Sigmoid colon (tissue), 7 donors: ENCODE results near the gene NTN5. TPM values are rescaled to one million over a fixed set of nuclear protein-coding genes. Genes with fewer than 3 reads are reported as not detected.

Source experiments
- DNase-seq: peaks from one replicate; pipeline ENCODE4 v3.0.0-alpha.2; 2019
- H3K27ac ChIP-seq, 4 donors: fragments of 200-600 bp; sonication (generic); one replicate each; pipeline ENCODE4 v1.5.1; 2016 to 2019; ENCODE audit warnings: mild to moderate bottlenecking in 1 of 4
- H3K27me3 ChIP-seq, 3 donors: fragments of 200-600 bp; sonication (generic); one replicate each; pipeline ENCODE4 v1.5.1; 2019; ENCODE audit warnings: mild to moderate bottlenecking in 1 of 3
- H3K36me3 ChIP-seq, 4 donors: fragments of 200-600 bp; sonication (generic); one replicate each; pipeline ENCODE4 v1.5.1; 2016 to 2019
- H3K4me1 ChIP-seq, 4 donors: fragments of 200-600 bp; sonication (generic); one replicate each; pipeline ENCODE4 v1.5.1; 2017 to 2019
- H3K4me3 ChIP-seq, 4 donors: fragments of 200-600 bp; sonication (generic); one replicate each; pipeline ENCODE4 v1.5.1; 2017 to 2019; ENCODE audit warnings: mild to moderate bottlenecking in 2 of 4, moderate library complexity in 1 of 4
- H3K9me3 ChIP-seq, 4 donors: fragments of 200-600 bp in 3 of 4; sonication (generic) in 3 of 4; one replicate each; pipeline versions ENCODE4 v1.5.1 to v1.6.1; 2013 to 2019
- EP300 ChIP-seq, 4 donors: sonication (generic); formaldehyde crosslinking; IDR thresholded peaks; one replicate each; pipeline ENCODE4 v1.6.1; 2017; ENCODE audit warnings: antibody characterized with exemption in 4 of 4
- POLR2A ChIP-seq, 2 donors: fragments of 450-650 bp; IDR thresholded peaks; one replicate each; pipeline ENCODE4 v1.6.1; 2016; ENCODE audit warnings: antibody characterized with exemption in 2 of 2, mild to moderate bottlenecking in 2 of 2, moderate library complexity in 2 of 2
- POLR2AphosphoS5 ChIP-seq, 4 donors: sonication (generic); formaldehyde crosslinking; IDR thresholded peaks; one replicate each; pipeline ENCODE4 v1.6.1; 2017; ENCODE audit warnings: antibody characterized with exemption in 4 of 4
- WGBS, 2 donors: extraction: QIAGEN DNeasy Blood & Tissue Kit; methylation state at CpG; one replicate each; pipeline ENCODE4 v1.1.7; 2013; 5-methylcytosine and 5-hydroxymethylcytosine counted together
- intact Hi-C: fragments of 100-400 bp; cut with DNase I; formaldehyde crosslinking; loops from one replicate; pipeline ENCODE4 v1.15.1; 2023
- polyA plus RNA-seq, 3 donors: library from polyadenylated mRNA; stranded (reverse); fragments of 200-250 nt; gene quantifications; one replicate each; pipeline ENCODE4 v1.2.3, GENCODE V29; 2013
- total RNA-seq, 4 donors: library from RNA; depleted of rRNA; stranded (reverse); fragments of >200 nt; gene quantifications; one replicate each; pipeline ENCODE4 v1.1.0, GENCODE V29; 2016
- TF ChIP-seq, protein P1 (sequence below), 4 experiments: fragments of 450-650 bp in 3 of 4; fragments of 200-600 bp in 1 of 4; IDR thresholded peaks; one replicate each; pipeline ENCODE4 v1.5.1; 2016 to 2019; ENCODE audit warnings: antibody characterized with exemption in 4 of 4, mild to moderate bottlenecking in 3 of 4, moderate library complexity in 2 of 4
- donor health status: healthy with polysubstance abuse.
- donor health status: Bipolar disorder and iron deficiency.
- donor health status: healthy.

NTN5 gene
- total and polyA plus RNA-seq, 7 donors: 0.32 to 1.2 (median 0.49) TPM; not detected in 4

DNA sequence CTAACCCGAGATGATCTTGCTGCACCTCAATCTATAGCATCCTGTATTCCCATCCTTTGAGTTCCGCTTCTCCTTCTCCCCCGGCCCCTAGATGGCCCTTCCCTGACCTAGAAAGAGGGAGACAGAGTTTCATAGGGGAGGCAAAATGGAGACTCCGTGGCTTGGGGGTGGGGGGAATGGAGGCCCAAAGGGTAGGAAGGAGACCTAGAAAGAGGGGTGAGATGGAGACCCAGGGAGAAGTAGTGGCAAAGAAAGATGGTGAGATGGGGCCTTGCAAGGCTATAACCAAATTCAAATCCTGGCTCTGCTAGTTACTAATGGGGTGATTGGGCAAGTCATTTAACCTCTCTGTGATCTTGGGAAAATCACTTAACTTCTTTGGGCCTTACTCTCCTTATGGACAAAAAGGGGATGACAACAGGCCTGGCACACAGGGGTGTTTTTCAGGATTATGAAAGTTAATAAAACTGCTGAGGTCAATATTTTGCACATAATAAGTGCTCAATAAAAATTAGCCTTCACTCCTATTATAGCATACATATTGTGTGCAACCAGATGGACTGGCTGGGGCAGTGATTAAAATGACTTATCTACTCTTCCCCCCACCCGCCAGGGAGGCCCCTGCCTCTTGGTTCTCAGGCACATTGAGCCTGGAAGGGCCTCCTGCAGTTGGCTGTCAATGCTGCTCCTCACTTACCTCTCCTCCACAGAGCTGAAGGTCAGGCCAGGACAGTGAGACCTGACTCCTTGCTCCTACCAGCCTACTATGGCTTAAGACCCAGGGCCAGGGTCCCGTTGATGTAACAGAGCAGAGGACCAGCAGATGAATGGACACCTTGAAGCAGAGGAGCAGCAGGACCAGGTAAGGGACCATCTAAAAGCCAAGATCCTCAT lies 52.9 kb downstream of the NTN5 start:
- Histone ChIP-seq H3K9me3 (no peaks in the 10 kb centered on the region), H3K27me3 (no peaks in the 10 kb centered on the region), H3K4me1 (peaks cover 0 to 65% (median 52%) of the 10 kb centered on the region in 4 donors), H3K4me3 (peak overlapping the region; percentile 56 to 73 (median 64)), H3K27ac (peak overlapping the region; percentile 91 to 95 (median 94)), H3K36me3 (peaks cover 10 to 28% (median 24%) of the 10 kb centered on the region in 4 donors)
- 32% methylated on average over 6 of the region's 6 CpGs for WGBS, 2 donors
- intact Hi-C loops: loop anchor here (10.0 kb wide), 1 partner anchor 1345 kb away; the partner anchor contains the start of gene INAFM1
- TF ChIP-seq EP300 (IDR thresholded peaks at IDR 0.05): no peak
- TF ChIP-seq POLR2AphosphoS5 (IDR thresholded peaks at IDR 0.05): no peak
- peak in 1 of 2 donors; percentile 3 for TF ChIP-seq POLR2A (IDR thresholded peaks at IDR 0.05)
- TF ChIP-seq, protein P1, sequence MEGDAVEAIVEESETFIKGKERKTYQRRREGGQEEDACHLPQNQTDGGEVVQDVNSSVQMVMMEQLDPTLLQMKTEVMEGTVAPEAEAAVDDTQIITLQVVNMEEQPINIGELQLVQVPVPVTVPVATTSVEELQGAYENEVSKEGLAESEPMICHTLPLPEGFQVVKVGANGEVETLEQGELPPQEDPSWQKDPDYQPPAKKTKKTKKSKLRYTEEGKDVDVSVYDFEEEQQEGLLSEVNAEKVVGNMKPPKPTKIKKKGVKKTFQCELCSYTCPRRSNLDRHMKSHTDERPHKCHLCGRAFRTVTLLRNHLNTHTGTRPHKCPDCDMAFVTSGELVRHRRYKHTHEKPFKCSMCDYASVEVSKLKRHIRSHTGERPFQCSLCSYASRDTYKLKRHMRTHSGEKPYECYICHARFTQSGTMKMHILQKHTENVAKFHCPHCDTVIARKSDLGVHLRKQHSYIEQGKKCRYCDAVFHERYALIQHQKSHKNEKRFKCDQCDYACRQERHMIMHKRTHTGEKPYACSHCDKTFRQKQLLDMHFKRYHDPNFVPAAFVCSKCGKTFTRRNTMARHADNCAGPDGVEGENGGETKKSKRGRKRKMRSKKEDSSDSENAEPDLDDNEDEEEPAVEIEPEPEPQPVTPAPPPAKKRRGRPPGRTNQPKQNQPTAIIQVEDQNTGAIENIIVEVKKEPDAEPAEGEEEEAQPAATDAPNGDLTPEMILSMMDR (IDR thresholded peaks at IDR 0.05): peak in 1 of 4 experiments; percentile 18
- DNase-seq: no peak

DNA sequence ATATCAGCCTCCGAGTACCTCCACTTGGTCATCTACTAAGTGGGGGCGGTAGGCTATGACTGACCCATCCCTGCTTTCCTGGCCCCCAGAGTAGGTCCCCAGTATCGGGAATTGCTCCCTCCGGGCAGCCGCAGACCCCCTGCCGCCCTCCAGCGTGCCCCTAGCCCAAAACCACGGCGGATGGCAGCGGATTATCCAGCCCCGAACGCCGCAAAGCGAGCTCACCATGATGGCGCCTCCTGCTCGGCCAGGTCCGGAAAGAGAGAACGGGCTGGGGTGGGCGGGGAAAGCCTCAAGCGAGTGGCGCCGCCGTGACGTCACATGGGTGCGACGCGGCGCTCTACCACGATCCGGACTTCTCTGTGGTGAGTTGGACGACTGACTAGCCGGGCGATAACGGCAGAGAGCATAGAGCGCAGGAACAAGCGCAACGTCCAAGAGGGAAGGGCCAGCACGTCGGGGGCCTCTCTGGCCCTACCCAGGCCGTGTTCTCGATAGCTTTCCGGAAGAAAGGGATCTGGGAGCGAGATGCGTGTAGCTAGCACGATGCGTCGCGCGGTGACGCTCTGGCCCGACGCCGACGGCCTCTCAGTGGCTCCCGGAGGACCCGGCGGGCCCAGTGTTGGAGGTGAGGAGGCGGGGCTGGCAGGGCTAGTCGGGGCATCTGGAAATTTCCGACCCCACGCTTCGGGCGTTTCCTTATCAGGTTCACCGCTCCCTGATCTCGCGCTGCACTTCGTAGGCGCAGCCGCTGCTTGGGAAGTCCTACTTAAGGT lies 53.7 kb downstream of the NTN5 start, which contains the start of the genes RPL18 and SPHK2:
Gene RPL18 (minus strand): TSS at position 263 of the 776 bp plus-strand sequence. CDS start 35 bp downstream, at position 228.
Gene SPHK2 (plus strand): TSS at position 591 of the 776 bp plus-strand sequence. CDS start 1,009 bp downstream, outside the sequence.
- 0% methylated on average over 69 of the region's 69 CpGs for WGBS, 2 donors
- H3K27me3 ChIP-seq: no peaks in the 10 kb centered on the region
- DNase-seq: peak; percentile 100
- TF ChIP-seq, protein P1 (IDR thresholded peaks at IDR 0.05): no peak
- peak; percentile 90 to 94 for TF ChIP-seq POLR2A (IDR thresholded peaks at IDR 0.05)
- TF ChIP-seq EP300 (IDR thresholded peaks at IDR 0.05): peak in 1 of 4 donors; percentile 74
- peak; percentile 95 to 99 (median 98) for TF ChIP-seq POLR2AphosphoS5 (IDR thresholded peaks at IDR 0.05)
- peaks cover 0 to 61% (median 45%) of the 10 kb centered on the region in 4 donors for H3K4me1 ChIP-seq
- H3K36me3 ChIP-seq: peaks cover 10 to 32% (median 25%) of the 10 kb centered on the region in 4 donors
- no peaks in the 10 kb centered on the region for H3K9me3 ChIP-seq
- H3K4me3 ChIP-seq: peak within 1 kb of the TSS; percentile 56 to 73 (median 64)
- intact Hi-C loops: loop anchor here (1.0 kb wide), 1 partner anchor 30 kb away; no protein-coding TSS in a partner anchor
- peak within 1 kb of the TSS; percentile 91 to 95 (median 94) for H3K27ac ChIP-seq

DNA sequence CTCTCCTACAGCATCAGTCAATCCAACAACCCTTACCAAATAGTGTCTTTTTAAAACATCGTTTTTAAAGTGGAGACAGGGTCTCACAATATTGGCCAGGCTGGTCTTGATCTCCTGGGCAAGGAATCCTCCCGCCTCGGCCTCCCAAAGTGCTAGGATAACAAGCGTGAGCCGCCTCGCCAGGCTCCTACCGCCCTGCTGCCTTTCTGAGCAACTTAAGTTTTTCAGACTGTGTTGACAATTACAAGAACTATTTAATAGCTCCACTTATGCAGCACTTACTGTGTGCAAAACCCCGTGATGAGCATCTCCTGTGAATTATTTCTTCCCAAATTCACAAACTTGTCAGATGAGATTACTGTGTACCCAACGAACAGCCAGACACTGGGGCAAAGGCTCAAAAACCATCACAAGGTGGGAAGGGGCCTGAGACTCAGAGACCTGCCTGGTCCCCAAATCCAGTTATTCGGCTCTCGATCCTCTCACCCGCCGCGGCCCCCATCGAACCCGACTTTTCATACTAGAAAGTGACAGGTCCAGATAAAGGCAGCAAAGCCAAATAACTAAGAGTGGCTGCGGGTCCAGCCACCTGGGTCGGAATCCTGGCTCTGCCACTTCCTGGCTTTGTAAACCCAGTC lies 54.4 kb downstream of the NTN5 start:
- H3K36me3 ChIP-seq: peaks cover 10 to 32% (median 25%) of the 10 kb centered on the region in 4 donors
- intact Hi-C loops: loop anchor here (1.0 kb wide), 1 partner anchor 29 kb away; no protein-coding TSS in a partner anchor
- peaks cover 0 to 56% (median 40%) of the 10 kb centered on the region in 4 donors for H3K4me1 ChIP-seq
- no peaks in the 10 kb centered on the region for H3K27me3 ChIP-seq
- 1% methylated on average over 18 of the region's 18 CpGs for WGBS, 2 donors
- peak overlapping the region; percentile 56 to 73 (median 64) for H3K4me3 ChIP-seq
- DNase-seq: no peak
- TF ChIP-seq, protein P1 (IDR thresholded peaks at IDR 0.05): no peak
- TF ChIP-seq POLR2AphosphoS5 (IDR thresholded peaks at IDR 0.05): no peak
- no peak for TF ChIP-seq EP300 (IDR thresholded peaks at IDR 0.05)
- no peak for TF ChIP-seq POLR2A (IDR thresholded peaks at IDR 0.05)
- H3K27ac ChIP-seq: peak overlapping the region; percentile 91 to 95 (median 94)
- H3K9me3 ChIP-seq: no peaks in the 10 kb centered on the region
